Fibroblast of skin of left quadriceps (primary cell): ENCODE measurements around the gene GLYATL1.

Source experiments
- DNase-seq, 2 experiments: peaks; one replicate each; pipeline ENCODE4 v3.0.0-alpha.2; 2013; ENCODE audit warnings: low read depth in 2 of 2

The GLYATL1 gene

GRCh38 chr11:58926695-58927094 is 12.6 kb upstream of the GLYATL1 start:
- peak; percentile 23 to 46 for DNase-seq

DNA sequence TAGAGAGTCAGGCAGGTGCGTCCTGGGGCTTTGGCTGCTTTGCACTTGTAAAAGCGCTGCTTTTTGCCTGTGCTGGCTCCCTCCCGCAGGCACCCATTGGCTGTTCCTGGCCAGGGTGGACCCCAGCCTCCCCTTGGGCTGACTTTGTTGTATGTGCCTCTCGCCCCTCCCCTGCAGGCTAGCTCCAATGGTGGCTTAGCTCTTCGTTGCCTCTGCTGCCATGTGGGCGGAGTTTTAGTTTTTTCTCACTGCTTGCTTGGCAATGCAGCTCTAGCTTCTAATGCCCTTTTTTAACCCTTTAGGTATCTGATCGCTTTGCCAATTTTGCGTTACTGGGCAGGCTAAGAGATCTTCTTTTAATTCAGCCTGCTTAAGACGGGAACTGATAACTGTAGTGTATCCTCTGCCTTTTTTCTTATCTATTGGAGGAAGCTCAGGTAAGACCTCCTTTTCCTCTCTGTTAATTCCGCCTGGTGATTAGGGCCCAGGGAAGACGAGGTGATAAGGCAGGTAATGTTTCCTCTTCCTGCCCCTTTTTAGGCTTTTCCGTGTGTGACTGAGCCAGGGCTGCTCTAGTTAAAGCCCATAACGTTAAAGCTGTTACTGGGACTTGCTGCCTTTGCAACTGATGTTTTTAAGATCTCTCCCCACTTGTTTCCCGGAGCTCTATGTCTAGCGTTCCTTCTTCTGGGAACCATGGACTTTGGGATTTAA is 11.7 kb upstream of the GLYATL1 start:
- DNase-seq = no peak

DNA sequence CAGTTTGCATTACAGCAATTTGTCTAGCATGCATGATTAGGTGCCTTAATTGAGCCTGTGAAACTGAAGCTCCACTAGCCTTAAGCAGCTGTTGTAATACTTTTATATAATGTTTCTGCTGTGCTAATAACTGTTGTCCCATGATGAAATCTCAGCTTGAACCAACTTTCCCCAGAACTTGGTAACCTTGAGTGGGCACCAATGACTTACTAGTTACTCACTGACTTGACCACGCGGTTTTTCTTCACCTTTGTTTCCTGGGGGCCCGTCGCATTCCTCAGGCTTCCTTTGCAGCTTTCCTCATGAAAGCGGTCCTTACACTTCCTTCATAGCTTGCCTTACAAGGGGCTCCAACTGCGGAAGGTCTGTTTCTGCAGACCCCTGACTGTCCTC is 11.2 kb upstream of the GLYATL1 start:
- no peak for DNase-seq

DNA sequence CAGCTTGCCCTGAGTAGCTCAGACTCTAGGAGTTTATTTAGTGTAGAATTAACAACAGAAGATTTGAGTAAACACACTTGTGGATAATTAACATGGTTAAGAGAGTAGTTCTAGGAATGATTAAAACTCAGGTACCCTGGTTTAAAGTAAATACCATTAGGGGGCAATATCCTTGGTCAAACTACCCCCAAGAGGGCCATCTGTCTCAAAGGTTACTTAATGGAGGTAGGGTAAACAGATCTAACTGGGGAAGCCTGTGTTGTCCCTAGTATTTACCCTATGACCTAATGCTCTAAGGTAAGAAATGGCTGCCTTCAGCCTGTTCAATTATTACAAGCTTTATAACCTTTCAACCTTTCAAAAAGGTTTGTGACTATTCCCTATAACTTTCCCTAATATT is 10.6 kb upstream of the GLYATL1 start:
- DNase-seq = no peak

DNA sequence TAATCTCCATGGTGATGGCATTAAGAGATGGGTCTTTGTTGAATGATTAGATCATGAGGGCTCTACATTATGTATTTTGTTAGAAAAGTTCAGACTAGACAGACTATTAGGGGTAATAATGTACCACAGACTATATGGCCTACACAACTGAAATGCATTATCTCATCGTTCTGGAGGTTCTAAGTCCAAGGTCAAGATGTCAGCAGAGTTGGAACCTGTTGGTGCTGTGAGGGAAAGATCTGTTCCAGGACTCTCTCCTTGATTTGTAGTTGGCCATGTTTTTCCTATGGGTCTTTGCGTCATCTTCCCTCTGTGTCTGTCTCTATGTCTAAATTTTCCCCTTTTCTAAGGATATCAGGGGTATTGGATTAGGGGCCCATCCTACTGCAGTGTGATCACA is 8.4 kb upstream of the GLYATL1 start:
- DNase-seq = no peak

DNA sequence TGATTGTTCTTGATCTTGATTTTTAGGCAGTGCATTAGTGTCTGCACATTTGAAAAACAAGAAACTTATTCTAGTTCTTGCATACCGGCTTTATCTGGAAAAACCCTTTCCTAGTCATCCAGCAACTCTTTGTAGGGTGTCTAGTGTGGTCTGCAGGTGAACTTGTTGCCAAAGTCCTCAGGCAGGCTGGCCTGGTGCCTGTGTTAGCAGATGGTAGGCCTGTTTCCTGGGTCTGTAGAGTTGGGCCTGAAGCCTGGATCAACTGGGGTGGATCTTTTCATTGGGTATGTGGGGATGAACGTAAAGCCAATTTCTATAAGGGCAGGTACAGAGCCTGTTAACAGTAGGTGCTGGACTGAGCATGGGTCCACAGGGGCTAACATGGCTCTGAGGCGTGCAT is 5.6 kb upstream of the GLYATL1 start:
- DNase-seq = no peak

DNA sequence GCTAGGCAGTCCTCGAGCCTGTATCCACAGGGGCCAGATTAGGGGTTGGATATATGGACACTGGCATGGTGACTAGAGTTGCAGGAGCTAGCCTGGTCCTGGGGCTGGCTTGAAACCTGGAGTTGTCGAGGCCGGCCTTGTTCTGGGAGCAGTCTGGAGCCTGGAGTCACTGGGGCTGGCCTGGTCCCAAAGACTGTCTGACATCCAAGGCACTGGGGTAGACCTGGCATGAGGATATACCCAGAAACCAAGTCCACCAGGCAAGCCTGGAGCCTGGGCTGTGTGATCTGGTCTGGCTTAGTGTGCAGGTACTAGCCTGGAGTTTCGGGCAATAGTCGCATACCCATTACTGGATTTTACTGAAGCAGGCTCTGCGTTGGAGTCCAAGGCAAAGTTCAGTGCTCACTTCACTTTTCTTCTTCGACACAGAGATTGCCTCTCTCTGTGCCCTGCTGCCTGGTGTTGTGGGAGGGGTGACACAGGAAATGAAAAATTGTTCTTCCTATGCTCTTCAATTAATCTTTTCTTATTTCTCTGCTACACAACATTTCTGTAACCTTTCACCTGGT is 4.3 kb upstream of the GLYATL1 start:
- no peak for DNase-seq

DNA sequence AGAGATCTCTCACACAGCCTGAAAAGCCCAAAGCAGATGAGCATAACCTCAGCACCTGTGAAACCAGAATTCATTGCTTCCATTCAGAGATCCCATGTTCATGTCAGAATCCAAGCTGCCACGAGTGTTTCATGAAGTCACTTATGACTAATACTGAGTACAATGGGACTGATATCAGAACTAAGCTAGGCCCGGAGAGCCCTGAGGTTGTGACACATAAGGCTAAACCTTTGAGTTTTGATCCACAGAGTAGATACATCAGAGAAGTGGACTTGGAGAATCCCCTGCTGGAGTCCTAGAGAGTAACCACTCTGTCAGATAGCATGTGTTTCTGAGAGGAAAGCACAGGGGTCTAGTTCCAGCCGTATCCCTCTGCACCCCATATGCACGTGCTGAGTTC is 890 bp upstream of the GLYATL1 start:
- no peak for DNase-seq

GRCh38 chr11:58940028-58940427 is 740 bp downstream of the GLYATL1 start:
- no peak for DNase-seq

DNA sequence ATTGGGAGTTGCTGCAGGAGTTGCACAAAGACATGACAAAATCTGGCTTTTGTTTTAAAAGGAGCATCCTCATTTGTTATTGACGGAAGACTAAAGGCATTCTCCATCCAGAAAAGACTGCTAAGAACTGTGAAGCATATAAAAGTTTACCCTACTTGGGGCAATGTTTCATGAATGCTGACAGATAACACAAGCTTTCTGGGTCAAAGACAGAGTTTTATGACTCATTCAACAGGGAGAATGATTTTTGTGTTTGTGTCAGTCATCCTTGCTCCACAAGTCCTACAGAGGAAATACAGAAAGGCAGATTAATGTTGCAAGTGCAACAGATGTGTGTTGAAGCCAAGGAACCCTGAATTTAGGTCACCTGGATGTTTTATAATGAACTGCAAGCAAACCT is 2.5 kb downstream of the GLYATL1 start:
- no peak for DNase-seq

- DNase-seq = no peak
Measured at GRCh38 chr11:58945663-58946062, 6.4 kb downstream of the GLYATL1 start.

DNA sequence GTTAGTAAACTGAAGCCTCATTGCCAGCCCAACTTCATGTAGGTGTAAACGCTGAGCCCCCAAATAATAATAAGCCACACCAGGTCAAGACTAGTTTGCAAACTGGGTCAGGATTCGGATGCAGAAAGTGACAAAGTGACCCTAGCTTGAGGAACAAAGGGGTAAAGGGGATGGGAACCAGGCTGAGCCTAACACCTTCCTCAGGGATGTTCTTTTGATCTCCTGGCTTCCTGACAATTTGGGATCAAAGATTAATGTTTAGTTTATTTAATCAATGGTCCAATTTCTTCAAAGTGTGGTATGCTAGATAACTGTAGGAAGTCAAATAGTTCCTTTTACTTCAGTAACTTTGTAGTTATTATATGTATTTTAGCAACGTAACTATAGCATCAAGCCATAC is 9.9 kb downstream of the GLYATL1 start:
- no peak for DNase-seq

DNA sequence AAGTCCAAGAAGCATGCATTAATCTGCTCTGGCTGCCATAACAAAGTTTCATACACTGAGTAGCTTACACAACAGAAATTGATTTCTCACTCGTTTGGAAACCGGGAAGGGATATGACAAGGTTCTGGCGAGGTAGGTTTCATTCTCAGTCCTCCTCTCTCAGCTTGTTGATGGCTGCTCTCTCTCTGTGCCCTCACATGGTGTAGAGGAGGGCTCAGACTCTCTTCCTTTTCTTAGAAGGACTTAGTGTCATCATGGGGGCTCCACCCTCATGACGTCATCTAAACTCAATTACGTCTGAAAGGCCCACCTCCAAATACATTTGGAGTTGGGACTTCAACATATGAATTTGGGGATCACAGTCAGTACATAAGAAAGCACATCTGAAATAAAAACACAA is 18.6 kb downstream of the GLYATL1 start:
- no peak for DNase-seq

- DNase-seq = no peak
Measured at GRCh38 chr11:58958500-58958899, 19.2 kb downstream of the GLYATL1 start.

GRCh38 chr11:58963551-58964104 is 24.3 kb downstream of the GLYATL1 start:
- peak; percentile 3 to 31 for DNase-seq

- peak; percentile 14 to 20 for DNase-seq
Measured at GRCh38 chr11:58965246-58965985, 26.1 kb downstream of the GLYATL1 start.

DNA sequence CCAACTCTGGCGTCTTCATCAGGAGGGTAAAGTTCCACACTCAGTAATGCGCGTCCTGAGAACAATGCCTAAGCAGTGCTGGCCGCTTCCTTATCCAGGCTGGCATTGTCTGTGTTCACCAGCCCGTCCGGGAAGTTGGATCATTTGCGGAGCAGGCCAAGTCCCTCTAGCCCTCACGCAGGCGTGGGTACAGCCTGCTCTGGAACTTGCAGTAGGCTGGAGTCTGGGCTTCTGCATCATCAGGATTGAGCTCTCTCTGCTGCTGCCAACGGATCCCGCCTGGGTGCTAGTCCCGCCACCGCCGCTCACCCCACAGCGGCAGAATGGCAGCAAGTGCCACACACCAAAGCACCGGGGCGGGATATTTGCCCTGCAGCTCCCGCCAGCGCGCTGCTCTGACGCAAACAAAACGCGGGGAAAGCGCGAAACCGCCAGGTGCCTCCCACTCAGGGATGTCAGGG is 29.0 kb downstream of the GLYATL1 start:
- no peak for DNase-seq

- no peak for DNase-seq
Measured at GRCh38 chr11:58977470-58977869, 38.2 kb downstream of the GLYATL1 start.

DNA sequence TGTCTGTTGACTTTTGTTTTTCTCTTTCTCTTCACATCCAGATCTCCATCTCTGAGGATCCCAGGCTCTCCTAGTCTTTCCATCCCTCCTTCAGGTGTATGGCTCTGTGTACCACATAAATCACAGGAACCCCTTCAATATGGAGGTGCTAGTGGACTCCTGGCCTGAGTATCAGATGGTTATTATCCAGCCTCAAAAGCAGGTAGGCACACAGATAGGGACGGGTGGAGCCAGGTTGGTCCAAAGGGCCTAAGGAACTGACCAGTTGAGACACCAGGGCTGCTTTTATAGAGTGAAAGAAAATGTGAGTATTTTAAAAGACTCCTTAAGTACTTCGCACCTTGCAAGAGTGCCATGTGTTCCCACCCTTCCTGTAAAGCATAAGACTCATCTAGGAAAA is 39.9 kb downstream of the GLYATL1 start:
- DNase-seq = no peak

DNA sequence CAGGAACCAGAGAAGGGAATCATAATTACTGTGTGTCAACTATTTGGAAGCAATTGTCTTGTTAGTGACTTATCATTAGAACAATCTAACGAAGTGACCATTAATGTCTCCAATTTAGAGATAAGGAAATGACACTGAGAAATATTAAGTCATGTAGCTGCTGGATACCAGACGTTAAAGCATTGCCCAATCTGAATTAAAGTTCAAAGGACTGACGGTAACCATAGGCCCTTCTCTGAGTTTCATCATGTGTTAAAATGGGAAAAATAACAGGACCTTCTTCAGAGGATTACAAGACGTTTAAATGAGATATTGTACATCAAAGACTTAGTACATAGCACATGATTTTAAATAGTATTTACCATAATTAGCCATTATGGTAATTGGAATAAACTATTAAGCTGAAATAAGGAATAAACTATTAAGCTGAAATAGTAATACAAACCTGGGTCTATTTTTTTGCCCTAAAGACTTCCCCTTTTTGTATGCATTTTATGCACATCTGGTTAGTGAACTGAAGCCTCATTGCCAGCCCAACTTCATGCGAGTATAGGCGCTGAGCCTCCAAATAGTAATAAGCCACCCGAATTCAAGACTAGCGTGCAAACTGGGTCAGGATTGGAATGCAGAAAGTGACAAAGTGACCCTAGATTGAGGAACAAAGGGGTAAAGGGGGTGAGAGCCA is 41.0 kb downstream of the GLYATL1 start:
- no peak for DNase-seq

DNA sequence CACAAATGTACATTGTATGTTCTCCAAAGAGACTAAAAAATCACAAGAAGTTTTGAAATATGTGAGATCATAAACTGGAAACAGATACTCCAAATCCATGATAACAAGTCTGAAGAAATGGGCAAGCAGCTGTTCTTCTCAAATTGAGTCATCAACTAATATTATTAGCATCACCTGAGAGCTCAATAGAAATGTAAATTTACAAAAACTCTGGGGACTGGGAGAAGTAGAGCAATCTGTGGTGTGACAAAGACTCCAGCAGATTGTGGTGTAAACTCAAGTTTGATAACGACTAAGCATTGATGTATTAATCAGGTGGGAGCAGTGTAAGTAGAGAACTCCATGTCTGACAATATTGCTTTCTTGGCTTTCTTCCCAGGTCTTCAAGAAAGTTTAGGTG is 53.2 kb downstream of the GLYATL1 start:
- DNase-seq = no peak

- DNase-seq = no peak
Measured at GRCh38 chr11:58994171-58994570, 54.9 kb downstream of the GLYATL1 start.
